HepG2 (cell line): ENCODE results near the gene SH3TC2. TPM values are rescaled to one million over a fixed set of nuclear protein-coding genes. Genes with fewer than 3 reads are reported as not detected.

Experiments
- ATAC-seq: fragments of 200-7000 bp; cut with Tn5 transposase; 3 replicates; pipeline ENCODE4 v1.9.1; 2020; ENCODE audit warnings: mild to moderate bottlenecking, moderate library complexity
- BruUV-seq: library from RNA; stranded (reverse); fragments of 400-500 nt; replicated peaks from 2 replicates; lab custom pipeline; 2021; lab: Mats Ljungman, UMichigan
- CTCF ChIA-PET: fragments of 300-600 bp; formaldehyde crosslinking; extraction: SDS; loops from one replicate; lab custom pipeline; 2021; ENCODE audit warnings: low total read pairs, inconsistent platforms, low intra/inter-chr PET ratio; lab: Yijun Ruan, JAX
- POLR2A ChIA-PET: fragments of 350-600 bp; sonication (Branson Sonifier 250); formaldehyde crosslinking; loops from one replicate; lab custom pipeline; 2020; ENCODE audit warnings: antibody characterized with exemption, inconsistent platforms; lab: Yijun Ruan, JAX
- DNase-seq: peaks from one replicate; pipeline ENCODE4 v3.0.0-alpha.2; 2015; ENCODE audit warnings: low spot score
- FAIRE-seq: peaks from 3 replicates; lab custom pipeline; 2011; peaks lifted over from hg19 to GRCh38; lab: Jason Lieb, UNC
- H2AFZ ChIP-seq: one replicate; pipeline ENCODE4 v1.6.1; 2011; ENCODE audit warnings: low read length, inconsistent platforms
- H3K27ac ChIP-seq: fragments of 300-600 bp; 3 replicates; pipeline ENCODE4 v1.8.0; 2011; ENCODE audit warnings: mixed run types, mild to moderate bottlenecking, mixed read lengths, low read length, inconsistent platforms; ENCODE audit not compliant: insufficient read depth; ENCODE audit errors: extremely low read length
- H3K27me3 ChIP-seq, 2 experiments: fragments of 200-600 bp in 1 of 2; 2 replicates in 1 of 2; 3 replicates in 1 of 2; pipeline versions ENCODE4 v1.6.0 to v1.8.0; 2011; ENCODE audit warnings: low read length in 2 of 2, mild to moderate bottlenecking in 2 of 2, moderate library complexity in 2 of 2, inconsistent platforms in 1 of 2; ENCODE audit not compliant: insufficient read depth in 2 of 2, control insufficient read depth in 1 of 2
- H3K36me3 ChIP-seq, 2 experiments: fragments of 200-600 bp in 1 of 2; replicated peaks in 1 of 2; 2 replicates in 1 of 2; 3 replicates in 1 of 2; pipeline versions ENCODE4 v1.5.1 to v1.8.0; 2011; ENCODE audit warnings: low read length in 2 of 2, inconsistent platforms in 1 of 2; ENCODE audit not compliant: insufficient read depth in 2 of 2, control insufficient read depth in 1 of 2
- H3K4me1 ChIP-seq: 2 replicates; pipeline ENCODE4 v1.5.1; 2012; ENCODE audit warnings: low read length, inconsistent platforms; ENCODE audit not compliant: insufficient read depth
- H3K4me2 ChIP-seq: 2 replicates; pipeline ENCODE4 v1.6.0; 2011; ENCODE audit warnings: low read depth, low read length, inconsistent platforms
- H3K4me3 ChIP-seq, 3 experiments: fragments of 200-600 bp in 1 of 3; sonication (generic), shearing (Covaris generic) in 1 of 3; replicated peaks in 1 of 3; 2 replicates each; pipeline ENCODE4 v1.5.1; 2011 to 2016; ENCODE audit warnings: low read length in 3 of 3, inconsistent platforms in 2 of 3, low read depth in 2 of 3, mild to moderate bottlenecking in 2 of 3, control low read depth in 1 of 3, mixed read lengths in 1 of 3; ENCODE audit not compliant: insufficient read depth in 1 of 3
- H3K79me2 ChIP-seq: one replicate; pipeline ENCODE4 v1.6.1; 2011; ENCODE audit warnings: low read length, inconsistent platforms; ENCODE audit not compliant: insufficient read depth
- H3K9ac ChIP-seq: 2 replicates; pipeline ENCODE4 v1.6.0; 2011; ENCODE audit warnings: mild to moderate bottlenecking, low read depth, low read length, inconsistent platforms; ENCODE audit not compliant: insufficient read depth
- H3K9me3 ChIP-seq: 2 replicates; pipeline ENCODE4 v1.5.1; 2012; ENCODE audit warnings: mild to moderate bottlenecking, low read length
- H4K20me1 ChIP-seq: 2 replicates; pipeline ENCODE4 v1.6.0; 2011; ENCODE audit warnings: inconsistent platforms, mild to moderate bottlenecking, low read length, moderate library complexity; ENCODE audit not compliant: insufficient read depth
- CEBPG ChIP-seq: IDR thresholded peaks from 2 replicates; pipeline ENCODE4 v1.6.1; 2016
- CHD2 ChIP-seq: IDR thresholded peaks from 2 replicates; pipeline ENCODE4 v1.6.1; 2011; ENCODE audit warnings: low read depth, low read length, improper control_type of control experiment
- JUN ChIP-seq: sonication (generic); formaldehyde crosslinking; IDR thresholded peaks from 2 replicates; pipeline ENCODE4 v1.4.0; 2020; ENCODE audit warnings: mild to moderate bottlenecking, missing genetic modification reagents
- NFYC ChIP-seq: IDR thresholded peaks from 2 replicates; pipeline ENCODE4 v1.6.1; 2016; ENCODE audit warnings: missing genetic modification reagents, missing compliant biosample characterization
- SIN3B ChIP-seq: fragments of 150-350 bp; IDR thresholded peaks from 2 replicates; pipeline ENCODE4 v1.6.1; 2014; ENCODE audit warnings: low read length
- SMAD3 ChIP-seq: sonication (generic); formaldehyde crosslinking; IDR thresholded peaks from 2 replicates; pipeline ENCODE4 v1.4.0; 2020; ENCODE audit warnings: missing genetic modification reagents
- TAF1 ChIP-seq: sonication (generic); formaldehyde crosslinking; IDR thresholded peaks from 2 replicates; pipeline ENCODE4 v1.4.0; 2020; ENCODE audit warnings: missing genetic modification reagents
- TEAD3 ChIP-seq: optimal IDR thresholded peaks from 2 replicates; pipeline ENCODE3; 2016; ENCODE audit warnings: borderline replicate concordance
- ZNF431 ChIP-seq: sonication (generic); formaldehyde crosslinking; IDR thresholded peaks from 2 replicates; pipeline ENCODE4 v1.9.0; 2022; ENCODE audit warnings: missing genetic modification reagents, low read depth, mild to moderate bottlenecking, borderline replicate concordance
- ZNF543 ChIP-seq: sonication (generic); formaldehyde crosslinking; IDR thresholded peaks from 2 replicates; pipeline ENCODE4 v1.4.0; 2020; ENCODE audit warnings: mild to moderate bottlenecking, missing genetic modification reagents
- ZNF598 ChIP-seq: sonication (generic); formaldehyde crosslinking; IDR thresholded peaks from 2 replicates; pipeline ENCODE4 v1.5.1; 2020; ENCODE audit warnings: mild to moderate bottlenecking, missing genetic modification reagents, borderline replicate concordance
- ZNF713 ChIP-seq: sonication (generic); formaldehyde crosslinking; IDR thresholded peaks from 2 replicates; pipeline ENCODE4 v1.4.0; 2020; ENCODE audit warnings: mild to moderate bottlenecking, missing genetic modification reagents
- ZNF782 ChIP-seq: sonication (generic); formaldehyde crosslinking; IDR thresholded peaks from 2 replicates; pipeline ENCODE4 v1.4.0; 2020; ENCODE audit warnings: missing genetic modification reagents, mild to moderate bottlenecking, borderline replicate concordance
- in situ Hi-C: cut with HindIII; loops from 2 replicates; pipeline ENCODE4 v1.10.0; 2017; ENCODE audit warnings: low pct_unique_long_range_greater_than_20kb; ENCODE audit not compliant: extremely low pct_ligation_motif_present
- intact Hi-C: fragments of 100-400 bp; cut with micrococcal nuclease; formaldehyde crosslinking; loops from one replicate; pipeline ENCODE4 v1.10.0; 2022; ENCODE audit not compliant: unreplicated experiment
- polyA plus RNA-seq, 8 experiments: library from polyadenylated mRNA; depleted of rRNA in 3 of 8; stranded (reverse) in 7 of 8; unstranded in 1 of 8; fragments of >200 nt; fragmentation: Illumina TruSeq in 4 of 8; extraction: Trizol in 4 of 8; gene quantifications; 2 replicates each; pipeline versions ENCODE4 v1.2.1 to v1.2.3, GENCODE V29; 2011 to 2016; ENCODE audit warnings: low read depth in 4 of 8, missing spikeins in 1 of 8, mixed read lengths in 1 of 8; ENCODE audit not compliant: insufficient read depth in 1 of 8
- total RNA-seq, 5 experiments: library from RNA; depleted of rRNA; stranded (reverse); fragments of >200 nt; fragmentation: Illumina TruSeq; extraction: Trizol; gene quantifications; 2 replicates each; pipeline ENCODE4 v1.2.3, GENCODE V29; 2016; ENCODE audit warnings: low read depth in 1 of 5
- TF ChIP-seq, protein P1 (sequence below): sonication (generic); formaldehyde crosslinking; IDR thresholded peaks from 2 replicates; pipeline ENCODE4 v1.5.0; 2020; ENCODE audit warnings: missing genetic modification reagents
- TF ChIP-seq, protein P2 (sequence below): sonication (generic); formaldehyde crosslinking; IDR thresholded peaks from 2 replicates; pipeline ENCODE4 v1.8.0; 2022; ENCODE audit warnings: mild to moderate bottlenecking, missing genetic modification reagents, moderate library complexity
- TF ChIP-seq, protein P3 (sequence below): sonication (generic); formaldehyde crosslinking; IDR thresholded peaks from 2 replicates; pipeline ENCODE4 v1.8.0; 2022; ENCODE audit warnings: mild to moderate bottlenecking, missing genetic modification reagents, borderline replicate concordance
- TF ChIP-seq, protein P4 (sequence below): IDR thresholded peaks from 2 replicates; pipeline ENCODE4 v1.6.1; 2016; ENCODE audit warnings: low read depth
- TF ChIP-seq, protein P5 (sequence below): sonication (generic); formaldehyde crosslinking; IDR thresholded peaks from 2 replicates; pipeline ENCODE4 v1.4.0; 2020; ENCODE audit warnings: mild to moderate bottlenecking, missing genetic modification reagents

Gene SH3TC2
- total and polyA plus RNA-seq, 2 of the 13 experiments (the other 11 are each of a cell fraction or from before 2014, with no cell fraction given): 0.34 to 0.71 TPM

DNA sequence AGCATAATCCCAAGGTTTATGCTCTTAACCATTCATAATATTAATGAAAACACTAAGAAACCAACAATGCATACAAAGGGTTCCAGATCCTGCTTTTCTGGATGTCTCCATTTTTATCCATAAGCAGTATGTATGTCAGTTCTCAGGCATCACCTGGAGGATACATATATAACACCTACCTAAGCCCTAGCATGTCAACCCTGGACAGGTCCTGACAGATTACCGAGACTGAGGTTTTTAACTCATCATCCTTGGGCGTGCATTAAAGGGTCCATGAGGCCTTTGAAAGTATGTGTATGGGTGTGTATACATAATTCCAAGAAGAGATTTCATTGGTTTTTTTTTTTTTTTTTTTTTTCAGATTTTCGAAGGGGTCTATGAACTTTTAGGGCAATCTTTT lies 70.6 kb downstream of the SH3TC2 start (continued):
- TF ChIP-seq, protein P1, sequence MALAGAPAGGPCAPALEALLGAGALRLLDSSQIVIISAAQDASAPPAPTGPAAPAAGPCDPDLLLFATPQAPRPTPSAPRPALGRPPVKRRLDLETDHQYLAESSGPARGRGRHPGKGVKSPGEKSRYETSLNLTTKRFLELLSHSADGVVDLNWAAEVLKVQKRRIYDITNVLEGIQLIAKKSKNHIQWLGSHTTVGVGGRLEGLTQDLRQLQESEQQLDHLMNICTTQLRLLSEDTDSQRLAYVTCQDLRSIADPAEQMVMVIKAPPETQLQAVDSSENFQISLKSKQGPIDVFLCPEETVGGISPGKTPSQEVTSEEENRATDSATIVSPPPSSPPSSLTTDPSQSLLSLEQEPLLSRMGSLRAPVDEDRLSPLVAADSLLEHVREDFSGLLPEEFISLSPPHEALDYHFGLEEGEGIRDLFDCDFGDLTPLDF: no peak
- TF ChIP-seq SIN3B: no peak
- TF ChIP-seq, protein P2, sequence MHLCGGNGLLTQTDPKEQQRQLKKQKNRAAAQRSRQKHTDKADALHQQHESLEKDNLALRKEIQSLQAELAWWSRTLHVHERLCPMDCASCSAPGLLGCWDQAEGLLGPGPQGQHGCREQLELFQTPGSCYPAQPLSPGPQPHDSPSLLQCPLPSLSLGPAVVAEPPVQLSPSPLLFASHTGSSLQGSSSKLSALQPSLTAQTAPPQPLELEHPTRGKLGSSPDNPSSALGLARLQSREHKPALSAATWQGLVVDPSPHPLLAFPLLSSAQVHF (CRISPR knock-in tag): no peak
- no peak for TF ChIP-seq TEAD3 (CRISPR knock-in tag)
- no peak for TF ChIP-seq JUN (CRISPR knock-in tag)
- no peak for TF ChIP-seq ZNF543 (CRISPR knock-in tag)
- TF ChIP-seq ZNF431 (CRISPR knock-in tag): no peak
- TF ChIP-seq CHD2: no peak
- TF ChIP-seq, protein P3, sequence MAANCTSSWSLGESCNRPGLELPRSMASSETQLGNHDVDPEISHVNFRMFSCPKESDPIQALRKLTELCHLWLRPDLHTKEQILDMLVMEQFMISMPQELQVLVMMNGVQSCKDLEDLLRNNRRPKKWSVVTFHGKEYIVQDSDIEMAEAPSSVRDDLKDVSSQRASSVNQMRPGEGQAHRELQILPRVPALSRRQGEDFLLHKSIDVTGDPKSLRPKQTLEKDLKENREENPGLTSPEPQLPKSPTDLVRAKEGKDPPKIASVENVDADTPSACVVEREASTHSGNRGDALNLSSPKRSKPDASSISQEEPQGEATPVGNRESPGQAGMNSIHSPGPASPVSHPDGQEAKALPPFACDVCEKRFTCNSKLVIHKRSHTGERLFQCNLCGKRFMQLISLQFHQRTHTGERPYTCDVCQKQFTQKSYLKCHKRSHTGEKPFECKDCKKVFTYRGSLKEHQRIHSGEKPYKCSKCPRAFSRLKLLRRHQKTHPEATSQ: no peak
- TF ChIP-seq, all 625 proteins: peak for 0

DNA sequence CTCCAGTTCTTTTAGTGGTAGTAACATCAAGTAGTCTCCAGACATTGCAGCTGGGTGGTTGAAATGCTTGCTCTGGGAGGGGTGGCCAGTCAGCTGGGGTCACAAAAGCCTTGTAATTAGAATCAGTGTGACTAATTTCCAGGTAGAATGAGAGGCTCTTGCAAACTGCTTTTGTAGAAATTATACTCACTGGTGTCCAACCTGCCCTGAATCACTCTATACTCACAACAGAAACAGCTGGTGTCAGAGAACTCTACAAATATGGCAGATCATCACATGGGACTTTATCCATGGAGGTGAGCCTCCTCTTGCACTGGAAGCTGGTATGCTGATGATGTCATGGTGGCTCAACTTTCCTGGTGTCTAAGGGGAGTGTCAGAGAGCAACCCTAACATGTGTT lies 71.3 kb downstream of the SH3TC2 start:
- Histone ChIP-seq H3K4me3 (no peak overlapping the region), H3K27me3 (no peaks in the 10 kb centered on the region; a peak in 1 of 5 replicates), H3K9me3 (no peaks in the 10 kb centered on the region), H3K79me2 (no peaks in the 10 kb centered on the region), H3K9ac (no peak overlapping the region), H3K36me3 (no peaks in the 10 kb centered on the region), H4K20me1 (no peaks in the 10 kb centered on the region), H2AFZ (no peak overlapping the region), H3K4me1 (no peaks in the 10 kb centered on the region), H3K4me2 (no peak overlapping the region), H3K27ac (no peak overlapping the region)
- TF ChIP-seq ZNF598 (CRISPR knock-in tag): no peak
- no peak for TF ChIP-seq CEBPG (CRISPR knock-in tag)
- no peak for TF ChIP-seq ZNF713 (CRISPR knock-in tag)
- TF ChIP-seq TAF1 (CRISPR knock-in tag): no peak
- no peak for TF ChIP-seq ZNF782
- no peak for TF ChIP-seq SMAD3
- TF ChIP-seq NFYC: no peak
- TF ChIP-seq, protein P4, sequence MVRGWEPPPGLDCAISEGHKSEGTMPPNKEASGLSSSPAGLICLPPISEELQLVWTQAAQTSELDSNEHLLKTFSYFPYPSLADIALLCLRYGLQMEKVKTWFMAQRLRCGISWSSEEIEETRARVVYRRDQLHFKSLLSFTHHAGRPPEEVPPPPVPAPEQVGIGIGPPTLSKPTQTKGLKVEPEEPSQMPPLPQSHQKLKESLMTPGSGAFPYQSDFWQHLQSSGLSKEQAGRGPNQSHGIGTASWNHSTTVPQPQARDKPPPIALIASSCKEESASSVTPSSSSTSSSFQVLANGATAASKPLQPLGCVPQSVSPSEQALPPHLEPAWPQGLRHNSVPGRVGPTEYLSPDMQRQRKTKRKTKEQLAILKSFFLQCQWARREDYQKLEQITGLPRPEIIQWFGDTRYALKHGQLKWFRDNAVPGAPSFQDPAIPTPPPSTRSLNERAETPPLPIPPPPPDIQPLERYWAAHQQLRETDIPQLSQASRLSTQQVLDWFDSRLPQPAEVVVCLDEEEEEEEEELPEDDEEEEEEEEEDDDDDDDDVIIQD: no peak
- TF ChIP-seq, protein P5, sequence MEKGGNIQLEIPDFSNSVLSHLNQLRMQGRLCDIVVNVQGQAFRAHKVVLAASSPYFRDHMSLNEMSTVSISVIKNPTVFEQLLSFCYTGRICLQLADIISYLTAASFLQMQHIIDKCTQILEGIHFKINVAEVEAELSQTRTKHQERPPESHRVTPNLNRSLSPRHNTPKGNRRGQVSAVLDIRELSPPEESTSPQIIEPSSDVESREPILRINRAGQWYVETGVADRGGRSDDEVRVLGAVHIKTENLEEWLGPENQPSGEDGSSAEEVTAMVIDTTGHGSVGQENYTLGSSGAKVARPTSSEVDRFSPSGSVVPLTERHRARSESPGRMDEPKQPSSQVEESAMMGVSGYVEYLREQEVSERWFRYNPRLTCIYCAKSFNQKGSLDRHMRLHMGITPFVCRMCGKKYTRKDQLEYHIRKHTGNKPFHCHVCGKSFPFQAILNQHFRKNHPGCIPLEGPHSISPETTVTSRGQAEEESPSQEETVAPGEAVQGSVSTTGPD: no peak
- POLR2A ChIA-PET: no interaction called here
- no peak for ATAC-seq
- no peak for FAIRE-seq
- no peak for DNase-seq
- CTCF ChIA-PET: no interaction called here
- intact Hi-C loops (no loop called here), in situ Hi-C loops (no loop called here)
- BruUV-seq: no TSS peak
